HL-60 (cell line): ENCODE data around the gene CFAP210.

Experiments used
- DNase-seq, 2 experiments: peaks; one replicate each; pipeline ENCODE4 v3.0.0-alpha.2; 2010 to 2020; ENCODE audit warnings: low read depth in 1 of 2, low spot score in 1 of 2
- H3K27ac ChIP-seq: fragments of 250-450 bp; sonication (Bioruptor Pico); replicated peaks from 2 replicates; pipeline ENCODE4 v1.5.1; 2020; ENCODE audit warnings: mild to moderate bottlenecking, moderate library complexity
- H3K27me3 ChIP-seq: fragments of 250-450 bp; sonication (Bioruptor Pico); 2 replicates; pipeline ENCODE4 v1.5.1; 2021; ENCODE audit warnings: mild to moderate bottlenecking, moderate library complexity; ENCODE audit not compliant: insufficient read depth, poor library complexity, severe bottlenecking
- H3K4me3 ChIP-seq: replicated peaks from 2 replicates; pipeline ENCODE4 v1.5.1; 2011; ENCODE audit warnings: mild to moderate bottlenecking, control low read depth, low read length; ENCODE audit not compliant: insufficient read depth
- CTCF ChIP-seq: IDR thresholded peaks from one replicate; pipeline ENCODE4 v1.5.1; 2011; ENCODE audit warnings: low read length, control low read depth, inconsistent platforms; ENCODE audit not compliant: insufficient read depth
- GABPA ChIP-seq: IDR thresholded peaks from 2 replicates; pipeline ENCODE4 v1.6.1; 2012; ENCODE audit warnings: low read depth
- POLR2AphosphoS5 ChIP-seq: IDR thresholded peaks from 2 replicates; pipeline ENCODE4 v1.6.1; 2012; ENCODE audit warnings: low read depth
- REST ChIP-seq: IDR thresholded peaks from 2 replicates; pipeline ENCODE4 v1.6.1; 2012; ENCODE audit warnings: low read depth; ENCODE audit not compliant: insufficient replicate concordance
- SPI1 ChIP-seq: IDR thresholded peaks from 2 replicates; pipeline ENCODE4 v1.6.1; 2012; ENCODE audit warnings: low read depth, mild to moderate bottlenecking, borderline replicate concordance

The CFAP210 gene

DNA sequence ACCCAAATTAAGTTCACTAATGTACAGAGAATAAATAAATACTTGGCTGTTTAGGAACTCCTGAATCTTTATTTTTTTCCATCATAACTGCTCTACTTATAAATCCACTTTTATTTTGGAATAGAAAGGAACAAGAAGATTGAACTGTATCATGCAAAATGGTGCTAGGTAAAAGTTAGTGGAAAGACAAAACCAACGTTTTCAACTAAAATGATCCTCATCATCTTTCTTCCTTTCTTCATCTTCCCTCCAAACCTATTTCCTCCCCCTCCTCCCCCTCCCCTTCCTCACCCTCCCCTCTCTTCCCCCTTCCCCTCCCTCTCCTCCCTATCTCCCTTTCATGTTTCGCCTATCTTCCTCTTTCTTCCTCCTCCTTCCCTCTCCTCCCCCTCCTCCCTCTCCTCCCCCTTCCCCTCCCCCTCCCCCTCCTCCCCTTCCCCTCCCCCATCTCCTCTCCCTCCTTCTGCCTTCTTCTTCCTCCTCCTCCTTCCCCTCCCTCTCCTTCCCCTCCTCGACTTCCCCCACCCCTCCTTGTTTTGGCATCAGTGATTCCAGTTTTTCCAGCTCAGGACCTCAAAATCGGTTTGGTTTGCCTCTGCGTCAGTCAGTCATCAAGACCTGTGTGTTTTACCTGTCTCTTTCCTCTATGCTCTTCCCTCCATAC lies 44.5 kb upstream of the CFAP210 start:
- no peak for TF ChIP-seq REST
- TF ChIP-seq POLR2AphosphoS5 = no peak
- TF ChIP-seq SPI1 = no peak
- no peak for TF ChIP-seq CTCF
- TF ChIP-seq GABPA = no peak
- Histone ChIP-seq H3K27ac (no peak overlapping the region), H3K4me3 (no peak overlapping the region), H3K27me3 (no peaks in the 10 kb centered on the region)
- DNase-seq = no peak

- TF ChIP-seq SPI1 = no peak
- TF ChIP-seq GABPA = no peak
- TF ChIP-seq REST = no peak
- no peak for TF ChIP-seq POLR2AphosphoS5
- TF ChIP-seq CTCF = no peak
- no peaks in the 10 kb centered on the region for H3K27me3 ChIP-seq
- DNase-seq = no peak
- no peak overlapping the region for H3K4me3 ChIP-seq
- H3K27ac ChIP-seq = no peak overlapping the region
Observed at GRCh38 chr2:169736902-169737301, 42.7 kb upstream of the CFAP210 start.

DNA sequence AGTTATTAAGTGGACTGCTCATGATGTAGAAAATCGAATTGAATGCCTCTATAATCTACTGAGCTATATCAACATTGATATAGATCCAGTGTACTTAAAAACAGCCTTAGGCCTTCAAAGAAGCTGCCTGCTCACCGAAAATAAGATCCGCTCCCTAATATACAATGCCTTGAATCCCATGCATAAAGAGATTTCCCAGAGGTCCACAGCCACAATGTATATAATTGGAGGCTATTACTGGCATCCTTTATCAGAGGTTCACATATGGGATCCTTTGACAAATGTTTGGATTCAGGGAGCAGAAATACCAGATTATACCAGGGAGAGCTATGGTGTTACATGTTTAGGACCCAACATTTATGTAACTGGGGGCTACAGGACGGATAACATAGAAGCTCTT lies 41.4 kb upstream of the CFAP210 start:
- Histone ChIP-seq H3K4me3 (no peak overlapping the region), H3K27me3 (no peaks in the 10 kb centered on the region), H3K27ac (no peak overlapping the region)
- no peak for DNase-seq
- TF ChIP-seq GABPA (no peak), CTCF (no peak), POLR2AphosphoS5 (no peak), REST (no peak)
